GM23338 (cell line): ENCODE measurements around the gene ADAT2.

Source experiments
- CREB1 ChIP-seq: fragments of 250-450 bp; sonication (Bioruptor Pico); IDR thresholded peaks from 2 replicates; pipeline ENCODE4 v1.5.0; 2020; ENCODE audit warnings: low read depth, mild to moderate bottlenecking, moderate library complexity
- EZH2 ChIP-seq: fragments of 200-600 bp; sonication (generic); IDR thresholded peaks from one replicate; pipeline ENCODE4 v1.8.0; 2017; ENCODE audit warnings: antibody characterized with exemption, mild to moderate bottlenecking, low read depth; ENCODE audit not compliant: unreplicated experiment
- EZH2phosphoT487 ChIP-seq: fragments of 200-600 bp; sonication (generic); IDR thresholded peaks from one replicate; pipeline ENCODE4 v1.8.1; 2018; ENCODE audit warnings: antibody characterized with exemption; ENCODE audit not compliant: unreplicated experiment
- JUNB ChIP-seq: IDR thresholded peaks from one replicate; pipeline ENCODE4 v1.6.1; 2016; ENCODE audit warnings: antibody characterized with exemption; ENCODE audit not compliant: unreplicated experiment
- POLR2AphosphoS5 ChIP-seq: IDR thresholded peaks from 2 replicates; pipeline ENCODE4 v1.6.1; 2016; ENCODE audit warnings: antibody characterized with exemption, low read depth
- ZNF114 ChIP-seq: fragments of 250-450 bp; sonication (Bioruptor Pico); IDR thresholded peaks from 2 replicates; pipeline ENCODE4 v1.5.0; 2020; ENCODE audit warnings: mild to moderate bottlenecking, moderate library complexity
- ZNF331 ChIP-seq: fragments of 250-450 bp; sonication (Bioruptor Pico); IDR thresholded peaks from 2 replicates; pipeline ENCODE4 v1.5.0; 2020; ENCODE audit warnings: low read depth, mild to moderate bottlenecking, moderate library complexity
- TF ChIP-seq, protein P1 (sequence below), 2 experiments: fragments of 200-600 bp in 1 of 2; sonication (generic) in 1 of 2; conservative IDR thresholded peaks; 2 replicates each; pipeline versions ENCODE4 v1.5.1 to v1.6.1; 2016 to 2017; ENCODE audit warnings: antibody characterized with exemption in 2 of 2, low read depth in 2 of 2, mild to moderate bottlenecking in 2 of 2, moderate library complexity in 1 of 2
- TF ChIP-seq, protein P2 (sequence below): IDR thresholded peaks from one replicate; pipeline ENCODE4 v1.6.1; 2018; ENCODE audit warnings: antibody characterized with exemption; ENCODE audit not compliant: unreplicated experiment
- TF ChIP-seq, protein P3 (sequence below): IDR thresholded peaks from 2 replicates; pipeline ENCODE4 v1.6.1; 2016; ENCODE audit warnings: antibody characterized with exemption
- TF ChIP-seq, protein P4 (sequence below): fragments of 250-450 bp; sonication (Bioruptor Pico); IDR thresholded peaks from 2 replicates; pipeline ENCODE4 v1.5.0; 2020; ENCODE audit warnings: mild to moderate bottlenecking, moderate library complexity

DNA sequence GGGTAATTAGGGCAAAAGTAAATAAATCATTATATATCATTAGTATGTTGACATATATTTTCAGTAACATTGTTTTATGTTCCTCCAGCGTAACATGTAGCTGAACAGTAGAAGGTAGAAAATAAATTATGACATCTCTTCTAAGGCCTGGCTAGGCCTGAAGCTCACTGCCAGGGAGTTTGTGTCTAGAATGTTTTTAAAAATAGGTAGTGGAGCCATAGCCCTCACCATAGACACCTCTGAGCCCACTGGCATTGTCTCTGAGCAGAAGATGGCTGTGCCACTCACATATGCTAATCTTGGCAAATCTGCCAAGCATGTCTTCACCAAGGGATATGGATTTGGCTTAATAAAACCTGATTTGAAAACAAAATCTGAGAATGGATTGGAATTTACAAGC is 39.7 kb upstream of the ADAT2 start:
- TF ChIP-seq, protein P1, sequence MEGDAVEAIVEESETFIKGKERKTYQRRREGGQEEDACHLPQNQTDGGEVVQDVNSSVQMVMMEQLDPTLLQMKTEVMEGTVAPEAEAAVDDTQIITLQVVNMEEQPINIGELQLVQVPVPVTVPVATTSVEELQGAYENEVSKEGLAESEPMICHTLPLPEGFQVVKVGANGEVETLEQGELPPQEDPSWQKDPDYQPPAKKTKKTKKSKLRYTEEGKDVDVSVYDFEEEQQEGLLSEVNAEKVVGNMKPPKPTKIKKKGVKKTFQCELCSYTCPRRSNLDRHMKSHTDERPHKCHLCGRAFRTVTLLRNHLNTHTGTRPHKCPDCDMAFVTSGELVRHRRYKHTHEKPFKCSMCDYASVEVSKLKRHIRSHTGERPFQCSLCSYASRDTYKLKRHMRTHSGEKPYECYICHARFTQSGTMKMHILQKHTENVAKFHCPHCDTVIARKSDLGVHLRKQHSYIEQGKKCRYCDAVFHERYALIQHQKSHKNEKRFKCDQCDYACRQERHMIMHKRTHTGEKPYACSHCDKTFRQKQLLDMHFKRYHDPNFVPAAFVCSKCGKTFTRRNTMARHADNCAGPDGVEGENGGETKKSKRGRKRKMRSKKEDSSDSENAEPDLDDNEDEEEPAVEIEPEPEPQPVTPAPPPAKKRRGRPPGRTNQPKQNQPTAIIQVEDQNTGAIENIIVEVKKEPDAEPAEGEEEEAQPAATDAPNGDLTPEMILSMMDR (conservative IDR thresholded peaks at IDR 0.05; ENCODE audit: low read depth in 2 of 2), result no peak
- no peak for TF ChIP-seq ZNF114 (CRISPR knock-in tag)
- no peak for TF ChIP-seq EZH2
- no peak for TF ChIP-seq EZH2phosphoT487
- no peak for TF ChIP-seq CREB1 (CRISPR knock-in tag)
- TF ChIP-seq, protein P2, sequence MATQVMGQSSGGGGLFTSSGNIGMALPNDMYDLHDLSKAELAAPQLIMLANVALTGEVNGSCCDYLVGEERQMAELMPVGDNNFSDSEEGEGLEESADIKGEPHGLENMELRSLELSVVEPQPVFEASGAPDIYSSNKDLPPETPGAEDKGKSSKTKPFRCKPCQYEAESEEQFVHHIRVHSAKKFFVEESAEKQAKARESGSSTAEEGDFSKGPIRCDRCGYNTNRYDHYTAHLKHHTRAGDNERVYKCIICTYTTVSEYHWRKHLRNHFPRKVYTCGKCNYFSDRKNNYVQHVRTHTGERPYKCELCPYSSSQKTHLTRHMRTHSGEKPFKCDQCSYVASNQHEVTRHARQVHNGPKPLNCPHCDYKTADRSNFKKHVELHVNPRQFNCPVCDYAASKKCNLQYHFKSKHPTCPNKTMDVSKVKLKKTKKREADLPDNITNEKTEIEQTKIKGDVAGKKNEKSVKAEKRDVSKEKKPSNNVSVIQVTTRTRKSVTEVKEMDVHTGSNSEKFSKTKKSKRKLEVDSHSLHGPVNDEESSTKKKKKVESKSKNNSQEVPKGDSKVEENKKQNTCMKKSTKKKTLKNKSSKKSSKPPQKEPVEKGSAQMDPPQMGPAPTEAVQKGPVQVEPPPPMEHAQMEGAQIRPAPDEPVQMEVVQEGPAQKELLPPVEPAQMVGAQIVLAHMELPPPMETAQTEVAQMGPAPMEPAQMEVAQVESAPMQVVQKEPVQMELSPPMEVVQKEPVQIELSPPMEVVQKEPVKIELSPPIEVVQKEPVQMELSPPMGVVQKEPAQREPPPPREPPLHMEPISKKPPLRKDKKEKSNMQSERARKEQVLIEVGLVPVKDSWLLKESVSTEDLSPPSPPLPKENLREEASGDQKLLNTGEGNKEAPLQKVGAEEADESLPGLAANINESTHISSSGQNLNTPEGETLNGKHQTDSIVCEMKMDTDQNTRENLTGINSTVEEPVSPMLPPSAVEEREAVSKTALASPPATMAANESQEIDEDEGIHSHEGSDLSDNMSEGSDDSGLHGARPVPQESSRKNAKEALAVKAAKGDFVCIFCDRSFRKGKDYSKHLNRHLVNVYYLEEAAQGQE, result no peak
- no peak for TF ChIP-seq POLR2AphosphoS5
- TF ChIP-seq, protein P3, sequence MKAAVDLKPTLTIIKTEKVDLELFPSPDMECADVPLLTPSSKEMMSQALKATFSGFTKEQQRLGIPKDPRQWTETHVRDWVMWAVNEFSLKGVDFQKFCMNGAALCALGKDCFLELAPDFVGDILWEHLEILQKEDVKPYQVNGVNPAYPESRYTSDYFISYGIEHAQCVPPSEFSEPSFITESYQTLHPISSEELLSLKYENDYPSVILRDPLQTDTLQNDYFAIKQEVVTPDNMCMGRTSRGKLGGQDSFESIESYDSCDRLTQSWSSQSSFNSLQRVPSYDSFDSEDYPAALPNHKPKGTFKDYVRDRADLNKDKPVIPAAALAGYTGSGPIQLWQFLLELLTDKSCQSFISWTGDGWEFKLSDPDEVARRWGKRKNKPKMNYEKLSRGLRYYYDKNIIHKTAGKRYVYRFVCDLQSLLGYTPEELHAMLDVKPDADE, result no peak
- TF ChIP-seq JUNB, result no peak
- TF ChIP-seq ZNF331 (CRISPR knock-in tag), result no peak
- TF ChIP-seq, protein P4, sequence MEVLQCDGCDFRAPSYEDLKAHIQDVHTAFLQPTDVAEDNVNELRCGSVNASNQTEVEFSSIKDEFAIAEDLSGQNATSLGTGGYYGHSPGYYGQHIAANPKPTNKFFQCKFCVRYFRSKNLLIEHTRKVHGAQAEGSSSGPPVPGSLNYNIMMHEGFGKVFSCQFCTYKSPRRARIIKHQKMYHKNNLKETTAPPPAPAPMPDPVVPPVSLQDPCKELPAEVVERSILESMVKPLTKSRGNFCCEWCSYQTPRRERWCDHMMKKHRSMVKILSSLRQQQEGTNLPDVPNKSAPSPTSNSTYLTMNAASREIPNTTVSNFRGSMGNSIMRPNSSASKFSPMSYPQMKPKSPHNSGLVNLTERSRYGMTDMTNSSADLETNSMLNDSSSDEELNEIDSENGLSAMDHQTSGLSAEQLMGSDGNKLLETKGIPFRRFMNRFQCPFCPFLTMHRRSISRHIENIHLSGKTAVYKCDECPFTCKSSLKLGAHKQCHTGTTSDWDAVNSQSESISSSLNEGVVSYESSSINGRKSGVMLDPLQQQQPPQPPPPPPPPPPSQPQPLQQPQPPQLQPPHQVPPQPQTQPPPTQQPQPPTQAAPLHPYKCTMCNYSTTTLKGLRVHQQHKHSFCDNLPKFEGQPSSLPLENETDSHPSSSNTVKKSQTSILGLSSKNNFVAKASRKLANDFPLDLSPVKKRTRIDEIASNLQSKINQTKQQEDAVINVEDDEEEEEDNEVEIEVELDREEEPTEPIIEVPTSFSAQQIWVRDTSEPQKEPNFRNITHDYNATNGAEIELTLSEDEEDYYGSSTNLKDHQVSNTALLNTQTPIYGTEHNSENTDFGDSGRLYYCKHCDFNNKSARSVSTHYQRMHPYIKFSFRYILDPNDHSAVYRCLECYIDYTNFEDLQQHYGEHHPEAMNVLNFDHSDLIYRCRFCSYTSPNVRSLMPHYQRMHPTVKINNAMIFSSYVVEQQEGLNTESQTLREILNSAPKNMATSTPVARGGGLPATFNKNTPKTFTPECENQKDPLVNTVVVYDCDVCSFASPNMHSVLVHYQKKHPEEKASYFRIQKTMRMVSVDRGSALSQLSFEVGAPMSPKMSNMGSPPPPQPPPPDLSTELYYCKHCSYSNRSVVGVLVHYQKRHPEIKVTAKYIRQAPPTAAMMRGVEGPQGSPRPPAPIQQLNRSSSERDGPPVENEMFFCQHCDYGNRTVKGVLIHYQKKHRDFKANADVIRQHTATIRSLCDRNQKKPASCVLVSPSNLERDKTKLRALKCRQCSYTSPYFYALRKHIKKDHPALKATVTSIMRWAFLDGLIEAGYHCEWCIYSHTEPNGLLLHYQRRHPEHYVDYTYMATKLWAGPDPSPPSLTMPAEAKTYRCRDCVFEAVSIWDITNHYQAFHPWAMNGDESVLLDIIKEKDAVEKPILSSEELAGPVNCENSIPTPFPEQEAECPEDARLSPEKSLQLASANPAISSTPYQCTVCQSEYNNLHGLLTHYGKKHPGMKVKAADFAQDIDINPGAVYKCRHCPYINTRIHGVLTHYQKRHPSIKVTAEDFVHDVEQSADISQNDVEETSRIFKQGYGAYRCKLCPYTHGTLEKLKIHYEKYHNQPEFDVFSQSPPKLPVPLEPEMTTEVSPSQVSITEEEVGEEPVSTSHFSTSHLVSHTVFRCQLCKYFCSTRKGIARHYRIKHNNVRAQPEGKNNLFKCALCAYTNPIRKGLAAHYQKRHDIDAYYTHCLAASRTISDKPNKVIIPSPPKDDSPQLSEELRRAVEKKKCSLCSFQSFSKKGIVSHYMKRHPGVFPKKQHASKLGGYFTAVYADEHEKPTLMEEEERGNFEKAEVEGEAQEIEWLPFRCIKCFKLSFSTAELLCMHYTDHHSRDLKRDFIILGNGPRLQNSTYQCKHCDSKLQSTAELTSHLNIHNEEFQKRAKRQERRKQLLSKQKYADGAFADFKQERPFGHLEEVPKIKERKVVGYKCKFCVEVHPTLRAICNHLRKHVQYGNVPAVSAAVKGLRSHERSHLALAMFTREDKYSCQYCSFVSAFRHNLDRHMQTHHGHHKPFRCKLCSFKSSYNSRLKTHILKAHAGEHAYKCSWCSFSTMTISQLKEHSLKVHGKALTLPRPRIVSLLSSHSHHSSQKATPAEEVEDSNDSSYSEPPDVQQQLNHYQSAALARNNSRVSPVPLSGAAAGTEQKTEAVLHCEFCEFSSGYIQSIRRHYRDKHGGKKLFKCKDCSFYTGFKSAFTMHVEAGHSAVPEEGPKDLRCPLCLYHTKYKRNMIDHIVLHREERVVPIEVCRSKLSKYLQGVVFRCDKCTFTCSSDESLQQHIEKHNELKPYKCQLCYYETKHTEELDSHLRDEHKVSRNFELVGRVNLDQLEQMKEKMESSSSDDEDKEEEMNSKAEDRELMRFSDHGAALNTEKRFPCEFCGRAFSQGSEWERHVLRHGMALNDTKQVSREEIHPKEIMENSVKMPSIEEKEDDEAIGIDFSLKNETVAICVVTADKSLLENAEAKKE (CRISPR knock-in tag), result no peak
